K562 (cell line): ENCODE results near the gene C22orf39.

Experiments
- CTCF ChIP-seq, 3 experiments: IDR thresholded peaks in 2 of 3; conservative IDR thresholded peaks in 1 of 3; 2 replicates each; pipeline ENCODE4 v1.5.1; 2011 to 2012; ENCODE audit warnings: low read length in 3 of 3, mild to moderate bottlenecking in 3 of 3, control low read depth in 2 of 3, improper control_type of control experiment in 1 of 3, inconsistent platforms in 1 of 3, low read depth in 1 of 3, mixed read lengths in 1 of 3, moderate library complexity in 1 of 3; ENCODE audit not compliant: insufficient read depth in 2 of 3
- ELK1 ChIP-seq: sonication (generic); formaldehyde crosslinking; IDR thresholded peaks from 2 replicates; pipeline ENCODE4 v1.8.1; 2022; ENCODE audit warnings: missing genetic modification reagents
- ETV6 ChIP-seq, 3 experiments: fragments of 150-350 bp in 1 of 3; sonication (generic) in 1 of 3; formaldehyde crosslinking in 1 of 3; IDR thresholded peaks; 2 replicates each; pipeline versions ENCODE4 v1.6.1 to v1.8.0; 2014 to 2022; ENCODE audit warnings: borderline replicate concordance in 2 of 3, low read depth in 2 of 3, antibody characterized with exemption in 1 of 3, low read length in 1 of 3, mild to moderate bottlenecking in 1 of 3, missing genetic modification reagents in 1 of 3
- MAZ ChIP-seq, 2 experiments: fragments of 450-650 bp in 1 of 2; sonication (generic) in 1 of 2; formaldehyde crosslinking; IDR thresholded peaks in 1 of 2; conservative IDR thresholded peaks in 1 of 2; 2 replicates each; pipeline versions ENCODE4 v1.4.0 to v1.5.0; 2020; ENCODE audit warnings: mild to moderate bottlenecking in 1 of 2, missing genetic modification reagents in 1 of 2
- NFATC3 ChIP-seq: fragments of 450-650 bp; IDR thresholded peaks from 2 replicates; pipeline ENCODE4 v1.6.1; 2017; ENCODE audit warnings: mild to moderate bottlenecking
- POLR2A ChIP-seq: fragments of 450-650 bp; conservative IDR thresholded peaks from 2 replicates; pipeline ENCODE4 v1.6.1; 2016
- POLR2AphosphoS5 ChIP-seq: IDR thresholded peaks from 2 replicates; pipeline ENCODE4 v1.6.1; 2011; ENCODE audit warnings: mild to moderate bottlenecking, low read depth, low read length, moderate library complexity; ENCODE audit not compliant: control insufficient read depth, insufficient read depth
- PREB ChIP-seq: sonication (generic); formaldehyde crosslinking; IDR thresholded peaks from 2 replicates; pipeline ENCODE4 v1.8.1; 2023; ENCODE audit warnings: mild to moderate bottlenecking, missing genetic modification reagents
- TEAD2 ChIP-seq: fragments of 450-650 bp; IDR thresholded peaks from 2 replicates; pipeline ENCODE4 v1.6.1; 2016; ENCODE audit warnings: missing genetic modification characterization, control low read depth, missing compliant biosample characterization
- YY1 ChIP-seq, 3 experiments: IDR thresholded peaks; 2 replicates each; pipeline ENCODE4 v1.6.1; 2011; ENCODE audit warnings: low read length in 2 of 3, mild to moderate bottlenecking in 2 of 3, moderate library complexity in 2 of 3, borderline replicate concordance in 1 of 3, control low read depth in 1 of 3, low read depth in 1 of 3; ENCODE audit not compliant: insufficient read depth in 3 of 3, insufficient replicate concordance in 2 of 3, control insufficient read depth in 1 of 3, insufficient read length in 1 of 3; ENCODE audit errors: extremely low read depth in 1 of 3
- ZBTB26 ChIP-seq: fragments of 450-650 bp; formaldehyde crosslinking; IDR thresholded peaks from 2 replicates; pipeline ENCODE4 v1.4.0; 2022; ENCODE audit warnings: missing genetic modification characterization
- ZHX1 ChIP-seq: fragments of 150-350 bp; conservative IDR thresholded peaks from 2 replicates; pipeline ENCODE4 v1.6.1; 2014; ENCODE audit warnings: low read length
- ZNF609 ChIP-seq: sonication (generic); formaldehyde crosslinking; IDR thresholded peaks from 2 replicates; pipeline ENCODE4 v1.8.1; 2023; ENCODE audit warnings: missing genetic modification reagents, mild to moderate bottlenecking, borderline replicate concordance

GRCh38 chr22:19496324-19496630 is 48.8 kb upstream of the C22orf39 start:
- TF ChIP-seq TEAD2 (tag) (no peak), MAZ (CRISPR knock-in tag; conservative IDR thresholded peaks at IDR 0.05 in 1 of 2, IDR thresholded peaks at IDR 0.05 in 1 of 2) (no peak), POLR2AphosphoS5 (no peak), YY1 (IDR thresholded peaks at IDR 0.05; ENCODE audit: borderline replicate concordance in 1 of 3, control insufficient read depth in 1 of 3, extremely low read depth in 1 of 3, insufficient read depth in 3 of 3, insufficient read length in 1 of 3, insufficient replicate concordance in 2 of 3, low read depth in 1 of 3, low read length in 2 of 3) (no peak), ZNF609 (CRISPR knock-in tag) (no peak), ZHX1 (no peak), NFATC3 (no peak), CTCF (IDR thresholded peaks at IDR 0.05 in 2 of 3, conservative IDR thresholded peaks at IDR 0.05 in 1 of 3; ENCODE audit: insufficient read depth in 2 of 3, low read depth in 1 of 3, low read length in 3 of 3) (no peak), ZBTB26 (CRISPR knock-in tag) (no peak), ETV6 (IDR thresholded peaks at IDR 0.05; ENCODE audit: borderline replicate concordance in 1 of 2, low read depth in 2 of 2, low read length in 1 of 2) (no peak), ETV6 (CRISPR knock-in tag; IDR thresholded peaks at IDR 0.05; ENCODE audit: borderline replicate concordance) (no peak), ELK1 (no peak), POLR2A (no peak), PREB (CRISPR knock-in tag) (no peak)
